Measurements from ENCODE around the gene KRTAP10-7. TPM values are rescaled to one million over a fixed set of nuclear protein-coding genes. Genes with fewer than 3 reads are reported as not detected.

KRTAP10-7 gene
- polyA plus RNA-seq, 4 donors = not detected

Other genes with a start within 250 kb of the KRTAP10-7 start
- 1 to 10 TPM in 3 of 4 donors, under 1 TPM in 1; 0.89 to 2.7 (median 2.3) TPM for gene TRPM2, start 247.0 kb upstream of the KRTAP10-7 start, polyA plus RNA-seq
- 10 to 100 TPM in 1 of 4 donors, 1 to 10 TPM in 1, under 1 TPM in 2; 0.22 to 17.3 (median 1.3) TPM for gene LRRC3, start 145.1 kb upstream of the KRTAP10-7 start, polyA plus RNA-seq
- not detected for gene KRTAP10-1, start 60.4 kb upstream of the KRTAP10-7 start, polyA plus RNA-seq
- not detected for gene KRTAP10-2, start 49.1 kb upstream of the KRTAP10-7 start, polyA plus RNA-seq
- not detected for gene KRTAP10-3, start 41.8 kb upstream of the KRTAP10-7 start, polyA plus RNA-seq
- not detected for gene KRTAP10-4, start 26.9 kb upstream of the KRTAP10-7 start, polyA plus RNA-seq
- not detected for gene KRTAP10-5, start 20.0 kb upstream of the KRTAP10-7 start, polyA plus RNA-seq
- not detected for gene KRTAP10-6, start 8.1 kb upstream of the KRTAP10-7 start, polyA plus RNA-seq
- not detected for gene KRTAP10-8, start 11.5 kb downstream of the KRTAP10-7 start, polyA plus RNA-seq
- not detected for gene KRTAP10-9, start 26.5 kb downstream of the KRTAP10-7 start, polyA plus RNA-seq
- not detected for gene KRTAP10-10, start 36.8 kb downstream of the KRTAP10-7 start, polyA plus RNA-seq
- not detected for gene KRTAP10-11, start 45.8 kb downstream of the KRTAP10-7 start, polyA plus RNA-seq
- gene KRTAP12-4, start 54.1 kb downstream of the KRTAP10-7 start, polyA plus RNA-seq = not detected
- not detected for gene KRTAP12-3, start 57.3 kb downstream of the KRTAP10-7 start, polyA plus RNA-seq
- gene KRTAP12-2, start 66.3 kb downstream of the KRTAP10-7 start, polyA plus RNA-seq = not detected
- under 1 TPM in 1 of 4 donors, not detected in 3; 0.09 TPM for gene KRTAP12-1, start 81.6 kb downstream of the KRTAP10-7 start, polyA plus RNA-seq
- not detected for gene KRTAP10-12, start 96.6 kb downstream of the KRTAP10-7 start, polyA plus RNA-seq
- gene TSPEAR, start 111.0 kb downstream of the KRTAP10-7 start, polyA plus RNA-seq = under 1 TPM in 3 of 4 donors, not detected in 1; 0.09 to 0.53 (median 0.27) TPM
- gene UBE2G2, start 201.2 kb downstream of the KRTAP10-7 start, polyA plus RNA-seq = 10 to 100 TPM; 30.0 to 75.4 (median 38.7) TPM
- 100 to 1,000 TPM in 1 of 4 donors, 10 to 100 TPM in 3; 70.8 to 105 (median 77.3) TPM for gene SUMO3, start 217.5 kb downstream of the KRTAP10-7 start, polyA plus RNA-seq